HCT116 (cell line): ENCODE results near the gene PRDM12. TPM values are rescaled to one million over a fixed set of nuclear protein-coding genes. Genes with fewer than 3 reads are reported as not detected.

Experiments used
- ATAC-seq: fragments of 200-7000 bp; cut with Tn5 transposase; 2 replicates; pipeline ENCODE4 v1.9.1; 2020; ENCODE audit warnings: mild to moderate bottlenecking, moderate library complexity
- BruUV-seq: library from RNA; stranded (reverse); fragments of 400-500 nt; replicated peaks from 2 replicates; lab custom pipeline; 2021; lab: Mats Ljungman, UMichigan
- CTCF ChIA-PET: fragments of 300-600 bp; sonication (Branson Sonifier 250); formaldehyde crosslinking; loops from one replicate; lab custom pipeline; 2021; ENCODE audit warnings: antibody characterized with exemption; lab: Charles Lee
- POLR2A ChIA-PET: fragments of 300-600, 350-600 bp; sonication (Branson Sonifier 250); formaldehyde crosslinking; loops from one replicate; lab custom pipeline; 2021; ENCODE audit warnings: antibody characterized with exemption; lab: Charles Lee
- RAD21 ChIA-PET, 2 experiments: fragments of 300-600 bp; sonication (Branson Sonifier 250); formaldehyde crosslinking; loops; one replicate each; lab custom pipeline; 2023; ENCODE audit warnings: low total read pairs in 2 of 2; ENCODE audit not compliant: uncharacterized antibody in 2 of 2, unreplicated experiment in 2 of 2, low non-redundant PET in 1 of 2; lab: Charles Lee
- DNase-seq: peaks from one replicate; pipeline ENCODE4 v3.0.0-alpha.2; 2010; ENCODE audit warnings: low read depth, low spot score
- H2AFZ ChIP-seq: fragments of 200-600 bp; shearing (Covaris generic), sonication (generic); 2 replicates; pipeline ENCODE4 v1.6.1; 2017; ENCODE audit warnings: low read depth, mixed run types, mixed read lengths, antibody characterized with exemption, low read length; ENCODE audit not compliant: poor library complexity, severe bottlenecking
- H3K27ac ChIP-seq: 2 replicates; pipeline ENCODE4 v1.5.1; 2012; ENCODE audit warnings: low read depth, low read length
- H3K27me3 ChIP-seq: fragments of 200-600 bp; sonication (generic); 2 replicates; pipeline ENCODE4 v1.6.1; 2016; ENCODE audit warnings: mixed run types, low read length, mixed read lengths; ENCODE audit not compliant: insufficient read depth
- H3K36me3 ChIP-seq, 2 experiments: fragments of 200-500 bp in 1 of 2; fragments of 200-600 bp in 1 of 2; sonication (Bioruptor generic) in 1 of 2; sonication (generic) in 1 of 2; 2 replicates each; pipeline versions ENCODE4 v1.5.1 to v1.6.1; 2014 to 2016; ENCODE audit warnings: low read length in 2 of 2, inconsistent platforms in 1 of 2, mixed read lengths in 1 of 2, mixed run types in 1 of 2; ENCODE audit not compliant: insufficient read depth in 2 of 2, control insufficient read depth in 1 of 2
- H3K4me1 ChIP-seq, 2 experiments: fragments of 200-600 bp in 1 of 2; sonication (generic) in 1 of 2; 2 replicates each; pipeline versions ENCODE4 v1.5.1 to v1.6.1; 2012 to 2017; ENCODE audit warnings: low read length in 2 of 2, inconsistent platforms in 1 of 2, mild to moderate bottlenecking in 1 of 2, mixed read lengths in 1 of 2, mixed run types in 1 of 2, moderate library complexity in 1 of 2; ENCODE audit not compliant: insufficient read depth in 2 of 2, control insufficient read depth in 1 of 2
- H3K4me2 ChIP-seq: fragments of 200-600 bp; sonication (generic); 2 replicates; pipeline ENCODE4 v1.6.1; 2017; ENCODE audit warnings: mixed run types, low read length, mixed read lengths
- H3K4me3 ChIP-seq, 2 experiments: fragments of 200-600 bp in 1 of 2; sonication (generic) in 1 of 2; replicated peaks in 1 of 2; 2 replicates each; pipeline ENCODE4 v1.5.1; 2011 to 2016; ENCODE audit warnings: low read length in 2 of 2, control low read depth in 1 of 2, low read depth in 1 of 2, mild to moderate bottlenecking in 1 of 2, mixed read lengths in 1 of 2, mixed run types in 1 of 2
- H3K79me2 ChIP-seq: fragments of 200-600 bp; sonication (generic); 2 replicates; pipeline ENCODE4 v1.6.1; 2017; ENCODE audit warnings: mild to moderate bottlenecking, mixed run types, low read length, moderate library complexity, mixed read lengths; ENCODE audit not compliant: insufficient read depth
- H3K9ac ChIP-seq: fragments of 200-600 bp; sonication (generic); 2 replicates; pipeline ENCODE4 v1.6.1; 2016; ENCODE audit warnings: low read length, mixed read lengths
- H3K9me2 ChIP-seq: fragments of 200-600 bp; sonication (generic), shearing (Covaris generic); 2 replicates; pipeline ENCODE4 v1.6.1; 2017; ENCODE audit warnings: mixed run types, mild to moderate bottlenecking, moderate library complexity; ENCODE audit not compliant: insufficient read depth
- H3K9me3 ChIP-seq, 2 experiments: fragments of 200-500 bp in 1 of 2; fragments of 200-600 bp in 1 of 2; sonication (Bioruptor generic) in 1 of 2; sonication (generic) in 1 of 2; 2 replicates each; pipeline ENCODE4 v1.6.1; 2014 to 2017; ENCODE audit warnings: low read length in 2 of 2, mixed read lengths in 2 of 2, inconsistent platforms in 1 of 2, low read depth in 1 of 2, mild to moderate bottlenecking in 1 of 2, mixed run types in 1 of 2, moderate library complexity in 1 of 2; ENCODE audit not compliant: control insufficient read depth in 1 of 2, insufficient read depth in 1 of 2
- H4K20me1 ChIP-seq: fragments of 200-600 bp; sonication (generic), shearing (Covaris generic); 2 replicates; pipeline ENCODE4 v1.6.1; 2017; ENCODE audit warnings: mixed run types, mild to moderate bottlenecking, moderate library complexity; ENCODE audit not compliant: insufficient read depth
- POLR2AphosphoS5 ChIP-seq: IDR thresholded peaks from 2 replicates; pipeline ENCODE4 v1.6.1; 2011; ENCODE audit warnings: mild to moderate bottlenecking, low read depth, low read length, moderate library complexity
- SP1 ChIP-seq: IDR thresholded peaks from 2 replicates; pipeline ENCODE4 v1.6.1; 2012; ENCODE audit warnings: low read depth
- ZBTB33 ChIP-seq: IDR thresholded peaks from 2 replicates; pipeline ENCODE4 v1.6.1; 2011; ENCODE audit warnings: mild to moderate bottlenecking, low read length, moderate library complexity; ENCODE audit not compliant: insufficient replicate concordance; ENCODE audit errors: extremely low read depth
- intact Hi-C: fragments of 100-400 bp; cut with micrococcal nuclease; formaldehyde crosslinking; loops from 2 replicates; pipeline ENCODE4 v1.10.0; 2022
- total RNA-seq: library from RNA; stranded (reverse); gene quantifications from one replicate; pipeline ENCODE4 v1.2.1, GENCODE V29; 2021; ENCODE audit not compliant: unreplicated experiment
- TF ChIP-seq, protein P1 (sequence below): IDR thresholded peaks from 2 replicates; pipeline ENCODE4 v1.6.1; 2012

The PRDM12 gene
- total RNA-seq, 1 experiment from 2014 or later, result 0.54 TPM

DNA sequence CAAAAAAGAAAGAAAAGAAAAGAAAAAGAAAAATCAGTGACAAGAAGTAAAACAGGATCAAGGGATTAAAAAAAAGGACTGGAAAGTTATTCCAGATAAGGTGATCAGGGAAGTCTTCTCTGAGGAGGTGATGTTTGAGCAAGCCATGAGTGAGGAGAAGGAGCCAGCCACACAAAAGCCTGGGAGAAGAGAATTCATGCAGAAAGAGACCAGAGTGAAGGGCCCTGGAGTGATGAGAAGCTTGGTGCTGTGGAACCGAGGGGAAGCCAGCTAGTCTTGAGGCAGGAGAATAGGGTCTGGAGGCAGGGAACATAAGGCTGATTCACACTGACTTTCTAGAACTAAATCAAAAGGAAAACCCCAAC, 25.2 kb downstream of the PRDM12 start:
- Histone ChIP-seq H3K36me3 (no peaks in the 10 kb centered on the region; a peak in 1 of 4 replicates), H3K4me2 (peak overlapping the region; percentile 54), H3K9me3 (peaks cover 0 to 9% of the 10 kb centered on the region in 2 experiments; a peak in 1 of 4 replicates), H3K9me2 (no peaks in the 10 kb centered on the region), H3K4me3 (peak overlapping the region in 1 of 2 experiments; percentile 41; a peak in 2 of 4 replicates), H3K27me3 (no peaks in the 10 kb centered on the region), H4K20me1 (no peaks in the 10 kb centered on the region), H2AFZ (peak overlapping the region; percentile 80), H3K9ac (no peak overlapping the region), H3K79me2 (peaks cover 10% of the 10 kb centered on the region), H3K27ac (no peak overlapping the region), H3K4me1 (peaks cover 0 to 18% of the 10 kb centered on the region in 2 experiments; a peak in 3 of 4 replicates)
- ChIA-PET CTCF (interaction anchor here (1.6 kb wide), 1 partner anchor 11 kb away, joined by 4 read pairs; no protein-coding TSS in a partner anchor), POLR2A (interaction anchor here (1.5 kb wide), 1 partner anchor 12 kb away, joined by 3 read pairs; no protein-coding TSS in a partner anchor), RAD21 (no interaction called here)
- ATAC-seq (no peak), DNase-seq (no peak)
- no TSS peak for BruUV-seq
- intact Hi-C loops, result no loop called here
- TF ChIP-seq SP1, result no peak

- Histone ChIP-seq H3K4me1 (peaks cover 0 to 24% of the 10 kb centered on the region in 2 experiments; a peak in 3 of 4 replicates), H4K20me1 (no peaks in the 10 kb centered on the region), H3K27me3 (no peaks in the 10 kb centered on the region), H3K9me3 (peaks cover 0 to 6% of the 10 kb centered on the region in 2 experiments; a peak in 1 of 4 replicates), H3K9ac (no peak overlapping the region), H2AFZ (peak overlapping the region; percentile 80), H3K4me2 (peak overlapping the region; percentile 54), H3K4me3 (peak overlapping the region; percentile 27 to 41), H3K36me3 (peaks cover 0 to 3% of the 10 kb centered on the region in 2 experiments; a peak in 2 of 4 replicates), H3K9me2 (no peaks in the 10 kb centered on the region), H3K79me2 (peaks cover 16% of the 10 kb centered on the region), H3K27ac (no peak overlapping the region)
- DNase-seq (peak; percentile 69), ATAC-seq (peak; percentile 52)
- ChIA-PET POLR2A (interaction anchor here (1.5 kb wide), 1 partner anchor 11 kb away, joined by 3 read pairs; no protein-coding TSS in a partner anchor), CTCF (interaction anchor here (1.6 kb wide), 1 partner anchor 11 kb away, joined by 4 read pairs; no protein-coding TSS in a partner anchor), RAD21 (no interaction called here)
- intact Hi-C loops, result no loop called here
- TF ChIP-seq POLR2AphosphoS5 (peak; percentile 50), ZBTB33 (no peak)
- TF ChIP-seq, protein P1, sequence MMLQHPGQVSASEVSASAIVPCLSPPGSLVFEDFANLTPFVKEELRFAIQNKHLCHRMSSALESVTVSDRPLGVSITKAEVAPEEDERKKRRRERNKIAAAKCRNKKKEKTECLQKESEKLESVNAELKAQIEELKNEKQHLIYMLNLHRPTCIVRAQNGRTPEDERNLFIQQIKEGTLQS, result no peak
- BruUV-seq, result no TSS peak
Observed at GRCh38 chr9:130689937-130690700, 25.7 kb downstream of the PRDM12 start.
